HepG2 (cell line): ENCODE data around the gene JUND. TPM values are rescaled to one million over a fixed set of nuclear protein-coding genes. Genes with fewer than 3 reads are reported as not detected.

Experiments
- ARID5B ChIP-seq: IDR thresholded peaks from 2 replicates; pipeline ENCODE4 v1.4.0; 2020; ENCODE audit warnings: mild to moderate bottlenecking, missing genetic modification reagents
- FOXM1 ChIP-seq: sonication (generic); formaldehyde crosslinking; IDR thresholded peaks from 2 replicates; pipeline ENCODE4 v1.5.0; 2020; ENCODE audit warnings: missing genetic modification reagents
- GABPB1 ChIP-seq: IDR thresholded peaks from 2 replicates; pipeline ENCODE4 v1.6.1; 2016; ENCODE audit warnings: mild to moderate bottlenecking, missing genetic modification reagents, moderate library complexity, missing compliant biosample characterization
- GPN1 ChIP-seq: sonication (generic); formaldehyde crosslinking; IDR thresholded peaks from 2 replicates; pipeline ENCODE4 v1.5.1; 2020; ENCODE audit warnings: missing genetic modification reagents, borderline replicate concordance
- IRF9 ChIP-seq: sonication (generic); formaldehyde crosslinking; IDR thresholded peaks from 2 replicates; pipeline ENCODE4 v1.8.0; 2022; ENCODE audit warnings: missing genetic modification reagents, mild to moderate bottlenecking, borderline replicate concordance
- KLF13 ChIP-seq: sonication (generic); formaldehyde crosslinking; IDR thresholded peaks from 2 replicates; pipeline ENCODE4 v1.4.0; 2020; ENCODE audit warnings: mild to moderate bottlenecking, missing genetic modification reagents
- NFE2L1 ChIP-seq: sonication (generic); formaldehyde crosslinking; IDR thresholded peaks from 2 replicates; pipeline ENCODE4 v1.4.0; 2020; ENCODE audit warnings: missing genetic modification reagents, mild to moderate bottlenecking, borderline replicate concordance
- SIX1 ChIP-seq: sonication (generic); formaldehyde crosslinking; IDR thresholded peaks from 2 replicates; pipeline ENCODE4 v1.4.0; 2020; ENCODE audit warnings: missing genetic modification reagents, borderline replicate concordance
- SNAPC2 ChIP-seq: sonication (generic); formaldehyde crosslinking; IDR thresholded peaks from 2 replicates; pipeline ENCODE4 v1.8.1; 2022; ENCODE audit warnings: mild to moderate bottlenecking, missing genetic modification reagents
- SOX13 ChIP-seq, 3 experiments: fragments of 450-650 bp in 1 of 3; sonication (generic) in 1 of 3; formaldehyde crosslinking in 1 of 3; IDR thresholded peaks in 2 of 3; conservative IDR thresholded peaks in 1 of 3; 2 replicates each; pipeline versions ENCODE4 v1.5.0 to v1.6.1; 2016 to 2020; ENCODE audit warnings: antibody characterized with exemption in 1 of 3, mild to moderate bottlenecking in 1 of 3, missing compliant biosample characterization in 1 of 3, missing genetic modification reagents in 1 of 3, moderate library complexity in 1 of 3
- ZBTB39 ChIP-seq: sonication (generic); formaldehyde crosslinking; IDR thresholded peaks from 2 replicates; pipeline ENCODE4 v1.5.0; 2020; ENCODE audit warnings: missing genetic modification reagents
- ZNF230 ChIP-seq: sonication (generic); formaldehyde crosslinking; IDR thresholded peaks from 2 replicates; pipeline ENCODE4 v1.4.0; 2020; ENCODE audit warnings: mild to moderate bottlenecking, missing genetic modification reagents
- ZNF263 ChIP-seq: sonication (generic); formaldehyde crosslinking; IDR thresholded peaks from 2 replicates; pipeline ENCODE4 v1.4.0; 2020; ENCODE audit warnings: missing genetic modification reagents
- ZNF558 ChIP-seq: sonication (generic); formaldehyde crosslinking; IDR thresholded peaks from 2 replicates; pipeline ENCODE4 v1.9.0; 2022; ENCODE audit warnings: mild to moderate bottlenecking, missing genetic modification reagents, borderline replicate concordance
- ZNF605 ChIP-seq: sonication (generic); formaldehyde crosslinking; IDR thresholded peaks from 2 replicates; pipeline ENCODE4 v1.8.0; 2022; ENCODE audit warnings: mild to moderate bottlenecking, missing genetic modification reagents
- ZSCAN29 ChIP-seq: sonication (generic); formaldehyde crosslinking; conservative IDR thresholded peaks from 2 replicates; pipeline ENCODE4 v1.4.0; 2020; ENCODE audit warnings: mild to moderate bottlenecking, missing genetic modification reagents
- polyA plus RNA-seq, 8 experiments: library from polyadenylated mRNA; depleted of rRNA in 3 of 8; stranded (reverse) in 7 of 8; unstranded in 1 of 8; fragments of >200 nt; fragmentation: Illumina TruSeq in 4 of 8; extraction: Trizol in 4 of 8; gene quantifications; 2 replicates each; pipeline versions ENCODE4 v1.2.1 to v1.2.3, GENCODE V29; 2011 to 2016; ENCODE audit warnings: low read depth in 4 of 8, missing spikeins in 1 of 8, mixed read lengths in 1 of 8; ENCODE audit not compliant: insufficient read depth in 1 of 8
- total RNA-seq, 5 experiments: library from RNA; depleted of rRNA; stranded (reverse); fragments of >200 nt; fragmentation: Illumina TruSeq; extraction: Trizol; gene quantifications; 2 replicates each; pipeline ENCODE4 v1.2.3, GENCODE V29; 2016; ENCODE audit warnings: low read depth in 1 of 5
- TF ChIP-seq, protein P1 (sequence below): sonication (generic); formaldehyde crosslinking; IDR thresholded peaks from 2 replicates; pipeline ENCODE4 v1.8.0; 2022; ENCODE audit warnings: missing genetic modification reagents, low read depth, mild to moderate bottlenecking, borderline replicate concordance
- TF ChIP-seq, protein P2 (sequence below): IDR thresholded peaks from 2 replicates; pipeline ENCODE4 v1.6.1; 2016

JUND gene
- total and polyA plus RNA-seq, 2 of the 13 experiments (the other 11 are each of a cell fraction or from before 2014, with no cell fraction given), result 41.2 to 59.8 TPM

DNA sequence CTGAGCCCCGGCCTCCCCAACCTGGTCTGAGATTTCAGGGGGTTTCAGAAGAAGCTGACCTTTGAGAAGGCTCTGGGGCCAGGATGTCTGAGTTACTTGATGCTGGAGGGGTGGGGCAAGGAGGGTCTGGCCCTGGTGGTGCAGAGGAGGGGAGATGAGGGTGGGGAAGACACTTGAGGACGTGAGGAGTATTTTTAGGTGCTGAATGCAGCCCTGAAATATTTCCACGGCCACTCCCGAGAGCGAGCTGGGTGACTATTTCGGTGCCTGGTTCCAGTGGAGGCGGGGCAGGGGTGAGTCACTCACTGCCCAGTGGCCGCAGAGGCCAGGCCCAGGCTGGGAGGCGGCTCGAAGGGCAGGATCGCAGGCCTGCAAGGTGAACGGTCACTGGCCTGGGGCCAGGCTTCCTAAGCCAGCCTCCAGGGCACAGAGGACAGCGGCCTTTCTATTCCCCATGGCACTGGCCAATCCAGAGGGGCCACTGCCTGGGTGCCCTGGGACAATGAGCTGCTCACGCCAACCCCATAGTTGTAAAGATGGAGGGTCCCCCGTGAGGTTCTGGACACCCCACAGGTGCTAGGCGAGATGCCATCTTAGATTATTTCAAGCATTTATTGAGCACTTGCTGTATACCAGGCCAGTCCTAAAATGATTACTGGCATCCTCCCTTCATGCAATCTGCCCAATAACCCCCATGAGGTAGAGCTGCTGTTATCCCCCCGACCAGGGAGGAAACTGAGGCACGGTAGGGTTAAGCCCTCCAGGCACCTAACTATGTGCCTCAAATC is 19.7 kb upstream of the JUND start (continued):
- TF ChIP-seq ARID5B (CRISPR knock-in tag), result peak; percentile 62
- no peak; the same call in 1 of the 2 replicates for TF ChIP-seq ZNF263 (CRISPR knock-in tag)
- TF ChIP-seq ZSCAN29 (CRISPR knock-in tag), result no peak
- TF ChIP-seq FOXM1 (CRISPR knock-in tag), result no peak
- TF ChIP-seq SIX1, result no peak
- TF ChIP-seq KLF13 (CRISPR knock-in tag), result no peak
- TF ChIP-seq GABPB1 (CRISPR knock-in tag), result peak; percentile 56; the same call in 1 of the 2 replicates
- no peak for TF ChIP-seq NFE2L1 (CRISPR knock-in tag)
- TF ChIP-seq, protein P1, sequence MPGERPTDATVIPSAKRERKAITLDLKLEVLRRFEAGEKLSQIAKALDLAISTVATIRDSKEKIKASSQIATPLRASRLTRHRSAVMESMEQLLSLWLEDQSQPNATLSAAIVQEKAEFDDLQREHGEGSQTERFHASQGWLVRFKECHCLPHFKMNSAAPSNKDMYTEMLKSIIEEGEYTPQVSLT (CRISPR knock-in tag), result no peak
- no peak for TF ChIP-seq SNAPC2
- no peak for TF ChIP-seq ZBTB39 (CRISPR knock-in tag)
- TF ChIP-seq IRF9, result 0 out of 2 replicates have a peak, but pooled peaks have one; percentile 14
- peak; percentile 66; the same call in 1 of the 2 replicates for TF ChIP-seq ZNF605 (CRISPR knock-in tag)
- no peak for TF ChIP-seq GPN1 (CRISPR knock-in tag)
- no peak for TF ChIP-seq SOX13 (IDR thresholded peaks at IDR 0.05)
- TF ChIP-seq SOX13 (CRISPR knock-in tag; conservative IDR thresholded peaks at IDR 0.05 in 1 of 2, IDR thresholded peaks at IDR 0.05 in 1 of 2), result peak in 1 of 2 experiments; percentile 45; a peak in 1 of 4 replicates
- no peak for TF ChIP-seq ZNF558 (CRISPR knock-in tag)
- TF ChIP-seq, protein P2, sequence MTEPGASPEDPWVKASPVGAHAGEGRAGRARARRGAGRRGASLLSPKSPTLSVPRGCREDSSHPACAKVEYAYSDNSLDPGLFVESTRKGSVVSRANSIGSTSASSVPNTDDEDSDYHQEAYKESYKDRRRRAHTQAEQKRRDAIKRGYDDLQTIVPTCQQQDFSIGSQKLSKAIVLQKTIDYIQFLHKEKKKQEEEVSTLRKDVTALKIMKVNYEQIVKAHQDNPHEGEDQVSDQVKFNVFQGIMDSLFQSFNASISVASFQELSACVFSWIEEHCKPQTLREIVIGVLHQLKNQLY (CRISPR knock-in tag), result no peak
- no peak for TF ChIP-seq ZNF230 (CRISPR knock-in tag)
